CD14-positive monocyte (primary cell): Measurements from ENCODE around the gene ITGA2. TPM values are rescaled to one million over a fixed set of nuclear protein-coding genes. Genes with fewer than 3 reads are reported as not detected.
A peak's percentile ranks its signal among the peaks of the same experiment; 100 is the strongest.

Experiments
- DNase-seq, 3 donors: peaks; one replicate each; pipeline ENCODE4 v3.0.0-alpha.2; 2011 to 2022
- H2AFZ ChIP-seq: 2 replicates; pipeline ENCODE4 v1.6.0; 2012; ENCODE audit warnings: mild to moderate bottlenecking, low read depth, low read length, inconsistent platforms; ENCODE audit not compliant: insufficient read depth, poor library complexity, severe bottlenecking
- H3K27ac ChIP-seq, 2 donors: 1 replicate in 1 of 2; 2 replicates in 1 of 2; pipeline ENCODE4 v1.5.1; 2012 to 2013; ENCODE audit warnings: low read length in 2 of 2, control low read depth in 1 of 2, inconsistent platforms in 1 of 2, low read depth in 1 of 2, mild to moderate bottlenecking in 1 of 2
- H3K27me3 ChIP-seq, 2 donors: one replicate each; pipeline versions ENCODE4 v1.6.0 to v1.6.1; 2011 to 2013; ENCODE audit warnings: low read length in 2 of 2; ENCODE audit not compliant: control insufficient read depth in 2 of 2, insufficient read depth in 2 of 2
- H3K36me3 ChIP-seq, 2 donors: replicated peaks in 1 of 2; 1 replicate in 1 of 2; 2 replicates in 1 of 2; pipeline versions ENCODE4 v1.5.1 to v1.6.1; 2012 to 2013; ENCODE audit warnings: low read length in 2 of 2, control low read depth in 1 of 2, inconsistent platforms in 1 of 2, mild to moderate bottlenecking in 1 of 2; ENCODE audit not compliant: insufficient read depth in 2 of 2, control insufficient read depth in 1 of 2
- H3K4me1 ChIP-seq, 2 donors: 1 replicate in 1 of 2; 2 replicates in 1 of 2; pipeline versions ENCODE4 v1.5.1 to v1.6.1; 2012 to 2013; ENCODE audit warnings: low read length in 2 of 2, control low read depth in 1 of 2, inconsistent platforms in 1 of 2, mild to moderate bottlenecking in 1 of 2, moderate library complexity in 1 of 2; ENCODE audit not compliant: insufficient read depth in 2 of 2, control insufficient read depth in 1 of 2
- H3K4me2 ChIP-seq: replicated peaks from 2 replicates; pipeline ENCODE3; 2012; ENCODE audit warnings: low read length, moderate library complexity, mild to moderate bottlenecking; ENCODE audit not compliant: poor library complexity, severe bottlenecking; ENCODE audit errors: extremely low read depth
- H3K4me3 ChIP-seq, 3 experiments: fragments of 200-600 bp in 1 of 3; sonication (generic) in 1 of 3; replicated peaks in 1 of 3; 1 replicate in 2 of 3; 2 replicates in 1 of 3; pipeline ENCODE4 v1.5.1; 2011 to 2013; ENCODE audit warnings: low read length in 3 of 3, mild to moderate bottlenecking in 3 of 3, control low read depth in 2 of 3, low read depth in 2 of 3, inconsistent platforms in 1 of 3, moderate library complexity in 1 of 3
- H3K79me2 ChIP-seq: 2 replicates; pipeline ENCODE4 v1.6.0; 2012; ENCODE audit warnings: mild to moderate bottlenecking, control low read depth, inconsistent platforms, low read length, moderate library complexity; ENCODE audit not compliant: insufficient read depth
- H3K9ac ChIP-seq: 2 replicates; pipeline ENCODE4 v1.6.0; 2017; ENCODE audit warnings: low read length, mild to moderate bottlenecking; ENCODE audit not compliant: insufficient read depth, poor library complexity, severe bottlenecking
- H3K9me3 ChIP-seq, 2 donors: replicated peaks in 1 of 2; 1 replicate in 1 of 2; 2 replicates in 1 of 2; pipeline versions ENCODE4 v1.5.1 to v1.6.1; 2012 to 2013; ENCODE audit warnings: low read length in 2 of 2, control low read depth in 1 of 2; ENCODE audit not compliant: control insufficient read depth in 1 of 2, insufficient read depth in 1 of 2
- H4K20me1 ChIP-seq: 2 replicates; pipeline ENCODE4 v1.6.0; 2012; ENCODE audit warnings: mild to moderate bottlenecking, low read length, control low read depth, moderate library complexity; ENCODE audit not compliant: insufficient read depth
- H3K27ac Mint-ChIP-seq, 7 donors: one replicate each; pipeline ENCODE4 v1.8.0; 2020; ENCODE audit warnings: mild to moderate bottlenecking in 7 of 7, mixed read lengths in 7 of 7, moderate library complexity in 6 of 7, inconsistent platforms in 2 of 7
- H3K27me3 Mint-ChIP-seq, 3 donors: one replicate each; pipeline ENCODE4 v1.8.0; 2021 to 2022; ENCODE audit warnings: low read depth in 3 of 3, mild to moderate bottlenecking in 3 of 3, mixed read lengths in 3 of 3, moderate library complexity in 3 of 3, inconsistent platforms in 1 of 3
- H3K36me3 Mint-ChIP-seq, 2 donors: one replicate each; pipeline ENCODE4 v1.8.0; 2020; ENCODE audit warnings: mixed read lengths in 2 of 2, inconsistent platforms in 1 of 2, mild to moderate bottlenecking in 1 of 2
- H3K4me1 Mint-ChIP-seq: one replicate; pipeline ENCODE4 v1.8.0; 2020; ENCODE audit warnings: mild to moderate bottlenecking, mixed read lengths
- H3K4me3 Mint-ChIP-seq, 2 donors: one replicate each; pipeline ENCODE4 v1.8.0; 2020; ENCODE audit warnings: mild to moderate bottlenecking in 2 of 2, mixed read lengths in 2 of 2, moderate library complexity in 1 of 2
- H3K9me3 Mint-ChIP-seq, 7 donors: one replicate each; pipeline ENCODE4 v1.8.0; 2020 to 2022; ENCODE audit warnings: mixed read lengths in 7 of 7, mild to moderate bottlenecking in 6 of 7, moderate library complexity in 6 of 7, inconsistent platforms in 2 of 7
- CTCF ChIP-seq: fragments of 200-600 bp; IDR thresholded peaks from one replicate; pipeline ENCODE4 v1.8.0; 2022; ENCODE audit warnings: antibody characterized with exemption, mild to moderate bottlenecking
- WGBS: methylation state at CpG from one replicate; pipeline ENCODE4 v1.1.5; 2013; ENCODE audit warnings: missing lambda C conversion rate; ENCODE audit not compliant: insufficient coverage; 5-methylcytosine and 5-hydroxymethylcytosine counted together
- intact Hi-C, 2 donors: fragments of 100-400 bp; cut with micrococcal nuclease; formaldehyde crosslinking; loops; one replicate each; pipeline versions ENCODE4 v1.15.0 to v1.15.1; 2023
- polyA plus RNA-seq, 3 donors: library from polyadenylated mRNA; depleted of rRNA in 1 of 3; unstranded in 2 of 3; stranded (reverse) in 1 of 3; fragments of 300-500 nt in 2 of 3; fragments of >200 nt in 1 of 3; fragmentation: Illumina TruSeq in 2 of 3; gene quantifications; 1 replicate in 2 of 3; 2 replicates in 1 of 3; pipeline ENCODE4 v1.2.3, GENCODE V29; 2012 to 2021

Gene ITGA2
- polyA plus RNA-seq, 3 donors, result not detected

- 97% methylated on average over 10 of the region's 10 CpGs for WGBS
- no peaks in the 10 kb centered on the region for H3K79me2 ChIP-seq
- H3K27me3 ChIP-seq, result no peaks in the 10 kb centered on the region
- peaks cover 0 to 2% (median 1%) of the 10 kb centered on the region in 3 donors for H3K27me3 Mint-ChIP-seq
- no peak overlapping the region for H3K4me2 ChIP-seq
- H3K27ac ChIP-seq, result no peak overlapping the region
- no peak for TF ChIP-seq CTCF
- H3K4me1 Mint-ChIP-seq, result no peaks in the 10 kb centered on the region
- DNase-seq, result no peak
- H3K4me1 ChIP-seq, result no peaks in the 10 kb centered on the region
- H3K9ac ChIP-seq, result no peak overlapping the region
- no peak overlapping the region for H3K4me3 Mint-ChIP-seq
- H4K20me1 ChIP-seq, result no peaks in the 10 kb centered on the region
- no peak overlapping the region for H3K27ac Mint-ChIP-seq
- no peak overlapping the region for H3K4me3 ChIP-seq
- no peaks in the 10 kb centered on the region for H3K36me3 ChIP-seq
- intact Hi-C loops, result no loop called here
- H3K36me3 Mint-ChIP-seq, result no peaks in the 10 kb centered on the region
- H2AFZ ChIP-seq, result no peak overlapping the region
- H3K9me3 Mint-ChIP-seq, result peaks cover 2 to 16% (median 5%) of the 10 kb centered on the region in 7 donors
- H3K9me3 ChIP-seq, result no peaks in the 10 kb centered on the region
These were observed 28.7 kb downstream of the ITGA2 start for GRCh38 chr5:53017794-53018391.

GRCh38 chr5:53019320-53019719 is 30.2 kb downstream of the ITGA2 start:
- Histone ChIP-seq H3K27ac (no peak overlapping the region), H3K9ac (no peak overlapping the region), H3K4me1 (peaks cover 3 to 9% of the 10 kb centered on the region in 2 donors), H3K27me3 (no peaks in the 10 kb centered on the region), H4K20me1 (no peaks in the 10 kb centered on the region), H3K4me3 (no peak overlapping the region), H3K79me2 (no peaks in the 10 kb centered on the region), H3K4me2 (no peak overlapping the region), H2AFZ (no peak overlapping the region), H3K36me3 (no peaks in the 10 kb centered on the region), H3K9me3 (no peaks in the 10 kb centered on the region)
- WGBS, result 100% methylated on average over 1 of the region's 4 CpGs
- Mint-ChIP-seq H3K36me3 (no peaks in the 10 kb centered on the region), H3K4me3 (no peak overlapping the region), H3K27ac (no peak overlapping the region), H3K9me3 (peaks cover 0 to 8% (median 3%) of the 10 kb centered on the region in 7 donors), H3K27me3 (peaks cover 0 to 2% (median 0%) of the 10 kb centered on the region in 3 donors), H3K4me1 (no peaks in the 10 kb centered on the region)
- TF ChIP-seq CTCF, result no peak
- intact Hi-C loops, result no loop called here
- DNase-seq, result peak in 2 of 3 donors; percentile 5 to 14
